AG09319 (cell line): ENCODE measurements around the gene CCDC172.

ENCODE experiments used
- DNase-seq: peaks from one replicate; pipeline ENCODE4 v3.0.0-alpha.2; 2010; ENCODE audit warnings: low read depth; ENCODE audit errors: extremely low read depth
- TF ChIP-seq, protein P1 (sequence below): IDR thresholded peaks from 2 replicates; pipeline ENCODE4 v1.5.1; 2011; ENCODE audit warnings: low read depth, mild to moderate bottlenecking, inconsistent platforms, low read length, moderate library complexity

CCDC172 gene

DNA sequence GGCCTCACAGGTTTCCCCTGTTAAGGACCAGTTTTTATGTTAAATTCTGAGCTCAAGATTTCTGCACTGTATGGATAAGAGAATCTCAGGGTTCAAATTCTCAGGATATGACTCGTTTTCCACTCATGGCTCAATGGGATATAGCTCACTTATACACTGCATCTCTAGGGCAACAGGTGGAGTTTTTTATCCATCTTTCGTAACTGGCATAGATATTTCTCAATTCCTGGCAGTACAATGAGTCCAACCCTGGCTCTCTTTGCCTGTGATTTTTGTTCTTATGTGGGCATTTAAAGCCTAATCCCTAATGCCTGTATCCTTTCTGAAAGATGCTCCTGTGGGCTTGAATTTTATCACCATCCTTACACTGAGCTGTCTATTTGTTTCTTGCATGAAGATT, 7.6 kb downstream of the CCDC172 start:
- TF ChIP-seq, protein P1, sequence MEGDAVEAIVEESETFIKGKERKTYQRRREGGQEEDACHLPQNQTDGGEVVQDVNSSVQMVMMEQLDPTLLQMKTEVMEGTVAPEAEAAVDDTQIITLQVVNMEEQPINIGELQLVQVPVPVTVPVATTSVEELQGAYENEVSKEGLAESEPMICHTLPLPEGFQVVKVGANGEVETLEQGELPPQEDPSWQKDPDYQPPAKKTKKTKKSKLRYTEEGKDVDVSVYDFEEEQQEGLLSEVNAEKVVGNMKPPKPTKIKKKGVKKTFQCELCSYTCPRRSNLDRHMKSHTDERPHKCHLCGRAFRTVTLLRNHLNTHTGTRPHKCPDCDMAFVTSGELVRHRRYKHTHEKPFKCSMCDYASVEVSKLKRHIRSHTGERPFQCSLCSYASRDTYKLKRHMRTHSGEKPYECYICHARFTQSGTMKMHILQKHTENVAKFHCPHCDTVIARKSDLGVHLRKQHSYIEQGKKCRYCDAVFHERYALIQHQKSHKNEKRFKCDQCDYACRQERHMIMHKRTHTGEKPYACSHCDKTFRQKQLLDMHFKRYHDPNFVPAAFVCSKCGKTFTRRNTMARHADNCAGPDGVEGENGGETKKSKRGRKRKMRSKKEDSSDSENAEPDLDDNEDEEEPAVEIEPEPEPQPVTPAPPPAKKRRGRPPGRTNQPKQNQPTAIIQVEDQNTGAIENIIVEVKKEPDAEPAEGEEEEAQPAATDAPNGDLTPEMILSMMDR = no peak

DNA sequence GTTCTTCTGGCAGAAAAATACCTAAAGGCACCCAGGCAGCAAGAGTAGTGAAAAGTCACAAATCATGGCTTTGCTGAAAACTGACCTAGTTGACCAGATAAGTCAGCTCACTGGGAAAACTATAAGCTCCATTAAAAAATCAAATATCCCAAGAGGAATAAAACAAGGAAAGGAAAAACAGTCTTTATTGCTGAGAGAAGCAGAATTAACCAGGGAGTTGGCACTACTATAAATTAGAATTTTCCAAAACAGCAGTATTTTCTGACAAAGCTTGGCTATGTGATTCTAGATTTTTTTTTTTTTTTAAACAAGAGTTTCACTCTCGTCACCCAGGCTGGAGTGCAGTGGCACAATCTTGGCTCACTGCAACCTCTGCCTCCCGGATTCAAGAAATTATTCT, 12.6 kb downstream of the CCDC172 start:
- no peak for DNase-seq
- TF ChIP-seq, protein P1 = no peak

More for the DNA sequence above, 7.6 kb downstream of the CCDC172 start:
- DNase-seq = no peak

DNA sequence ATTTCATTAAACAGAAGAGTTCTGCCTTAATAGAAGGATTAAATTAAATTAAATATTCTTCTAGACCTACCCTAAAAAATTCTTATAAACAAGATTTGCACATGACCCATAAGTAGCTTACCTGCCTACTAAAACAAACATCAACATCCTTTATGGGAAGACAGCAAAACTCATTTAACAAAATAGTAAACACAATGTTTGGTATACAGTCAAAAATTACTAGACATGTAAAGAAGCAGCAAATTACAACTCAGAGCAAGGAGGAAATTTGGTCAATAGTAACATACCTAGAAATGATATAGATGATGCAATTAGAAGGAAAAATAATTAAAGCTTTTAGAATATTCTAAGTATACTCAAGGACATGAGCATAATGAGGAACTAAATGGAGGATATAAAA, 27.9 kb downstream of the CCDC172 start:
- TF ChIP-seq, protein P1 = no peak
- DNase-seq = no peak

DNA sequence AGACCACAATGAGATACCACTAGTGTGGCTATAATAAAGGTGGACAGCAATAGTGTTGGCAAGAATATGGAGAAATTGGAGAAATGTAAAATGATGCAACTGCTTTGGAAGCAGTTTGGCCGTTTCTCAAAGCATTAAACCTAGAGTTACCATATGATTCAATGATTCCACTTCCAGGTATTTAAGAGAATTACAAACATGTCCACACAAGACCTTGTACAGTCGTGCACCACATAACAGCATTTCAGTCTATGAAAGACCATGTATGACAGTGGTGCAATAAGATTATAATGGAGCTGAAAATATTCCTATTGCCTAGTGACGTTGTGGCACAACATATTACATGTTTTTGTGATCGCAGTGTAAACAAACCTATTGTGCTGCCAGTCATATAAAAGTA, 29.6 kb downstream of the CCDC172 start:
- DNase-seq = no peak
- TF ChIP-seq, protein P1 = no peak

DNA sequence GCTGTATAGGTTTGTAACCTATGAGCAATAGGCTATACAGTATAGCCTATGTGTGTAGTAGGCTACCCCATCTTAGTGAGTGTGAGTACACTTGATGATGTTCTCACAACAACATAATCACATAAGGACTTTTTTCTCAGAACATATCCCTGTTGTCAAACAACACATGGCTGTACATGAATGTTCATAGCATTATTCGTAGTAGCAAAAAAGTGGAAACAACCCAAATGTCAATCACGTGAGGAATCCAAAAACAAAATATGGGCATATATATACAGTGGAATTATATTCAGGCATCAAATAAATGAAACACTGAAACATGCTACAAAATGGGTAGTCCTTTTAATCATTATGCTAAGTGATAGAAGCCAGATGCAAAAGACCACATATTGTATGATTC, 31.1 kb downstream of the CCDC172 start:
- TF ChIP-seq, protein P1 = no peak

DNA sequence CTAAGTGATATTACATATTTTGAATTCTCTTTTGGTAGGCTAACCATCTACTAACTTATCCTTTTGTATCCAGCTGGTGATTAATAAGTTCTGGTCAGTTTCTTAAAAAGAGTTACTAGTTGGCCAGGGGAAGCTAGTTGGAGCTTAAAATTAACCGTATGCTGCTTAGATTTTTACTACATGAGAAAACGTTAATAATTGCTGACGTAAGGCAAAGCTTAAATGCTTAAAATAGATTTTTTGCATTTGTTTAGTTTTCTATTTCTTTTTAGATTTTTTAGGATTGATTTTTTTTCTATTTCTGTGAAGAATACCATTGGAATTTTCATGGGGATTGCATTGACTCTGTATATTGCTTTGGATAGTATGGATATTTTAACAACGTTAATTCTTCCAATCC, 32.6 kb downstream of the CCDC172 start:
- TF ChIP-seq, protein P1 = no peak
- no peak for DNase-seq

More for the DNA sequence above, 31.1 kb downstream of the CCDC172 start:
- no peak for DNase-seq

DNA sequence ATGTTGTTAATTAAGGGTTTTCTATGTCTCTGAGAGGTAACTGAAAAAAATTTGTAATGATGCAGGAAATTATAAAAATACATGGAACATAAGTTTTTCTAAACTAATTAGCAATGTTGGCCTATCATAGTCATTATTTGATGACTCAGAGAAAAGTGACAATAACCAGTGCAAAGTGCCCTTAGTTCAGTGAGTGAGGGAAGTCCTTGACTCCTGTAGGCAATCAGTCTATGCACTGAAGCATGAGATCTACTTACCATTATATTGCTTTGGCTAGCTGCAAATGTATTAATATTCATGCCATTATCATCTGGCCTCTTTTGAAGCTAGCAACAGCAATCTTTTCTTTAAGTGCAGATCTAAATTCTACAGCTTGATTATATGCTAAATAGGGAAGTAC, 40.6 kb downstream of the CCDC172 start:
- TF ChIP-seq, protein P1 = no peak
- no peak for DNase-seq

DNA sequence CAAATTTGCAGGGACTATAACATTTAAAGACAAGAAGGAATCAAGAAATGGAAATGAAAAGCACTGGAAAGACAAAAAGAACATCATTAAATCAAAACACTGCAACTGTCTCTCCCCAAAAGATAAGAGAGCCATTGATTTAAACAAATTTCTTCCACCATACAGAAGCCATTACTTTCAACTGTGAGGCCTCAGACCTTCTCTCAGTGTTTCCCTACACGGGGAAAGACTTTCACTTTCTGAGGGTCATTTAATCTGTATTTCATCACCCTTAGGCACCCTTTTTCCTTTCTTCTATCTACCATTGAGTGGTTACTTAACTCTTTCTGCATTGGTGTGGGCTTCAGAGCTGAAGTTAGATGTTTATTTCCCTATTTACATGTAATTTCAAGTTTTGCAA, 47.5 kb downstream of the CCDC172 start:
- TF ChIP-seq, protein P1 = no peak

More for the DNA sequence above, 47.5 kb downstream of the CCDC172 start:
- no peak for DNase-seq
